Right cardiac atrium (tissue), 5 donors: ENCODE results near the gene THEM4. TPM values are rescaled to one million over a fixed set of nuclear protein-coding genes. Genes with fewer than 3 reads are reported as not detected.
A peak's percentile ranks its signal among the peaks of the same experiment; 100 is the strongest.
"Not testable (repeated sequence)": the region's sequence is repeated elsewhere in the genome, so short reads cannot be mapped to it uniquely, and the experiment has no call there.

Source experiments
- ATAC-seq, 2 donors: fragments of 200-7000 bp; cut with Tn5 transposase; one replicate each; pipeline versions ENCODE4 v1.8.0 to v1.9.1; 2020; ENCODE audit warnings: moderate library complexity in 2 of 2, mild to moderate bottlenecking in 1 of 2
- DNase-seq, 3 donors: peaks; one replicate each; pipeline ENCODE4 v3.0.0-alpha.2; 2020
- H3K27ac ChIP-seq: one replicate; pipeline ENCODE4 v1.5.1; 2013; ENCODE audit warnings: mild to moderate bottlenecking, low read length, control low read depth, moderate library complexity
- H3K27me3 ChIP-seq: one replicate; pipeline ENCODE4 v1.6.1; 2013; ENCODE audit not compliant: control insufficient read depth, insufficient read depth
- H3K4me1 ChIP-seq: one replicate; pipeline ENCODE4 v1.6.1; 2013; ENCODE audit warnings: low read length; ENCODE audit not compliant: control insufficient read depth, insufficient read depth
- H3K4me3 ChIP-seq: one replicate; pipeline ENCODE4 v1.5.1; 2013; ENCODE audit warnings: low read length, control low read depth
- H3K9me3 ChIP-seq: one replicate; pipeline ENCODE4 v1.6.1; 2013; ENCODE audit warnings: low read length; ENCODE audit not compliant: control insufficient read depth
- WGBS: extraction: QIAGEN DNeasy Blood & Tissue Kit; methylation state at CpG from one replicate; pipeline ENCODE4 v1.1.7; 2013; 5-methylcytosine and 5-hydroxymethylcytosine counted together
- intact Hi-C, 4 donors: fragments of 100-400 bp; cut with DNase I; formaldehyde crosslinking; loops; one replicate each; pipeline versions ENCODE4 v1.11.0 to v1.14.0; 2022 to 2023
- polyA plus RNA-seq: library from polyadenylated mRNA; stranded (reverse); fragments of 200-250 nt; gene quantifications from one replicate; pipeline ENCODE4 v1.2.3, GENCODE V29; 2013
- total RNA-seq, 4 donors: library from RNA; stranded (reverse); fragmentation: NEBNext Ultra II Directional; extraction: Animal tissue kit (Norgen Biotek cat#: 25700); gene quantifications; one replicate each; pipeline ENCODE4 v1.2.1, GENCODE V29; 2021
- donor health status: healthy with polysubstance abuse.
- donor health status: DM: no; HTN: yes; CAD: no.
- donor health status: DM: no; HTN: no; CAD: no.
- donor health status: DM: no; HTN: yes; CAD: no; lungs with severe emphysema.
- donor health status: DM: yes; HTN: yes; CAD: no.

THEM4 gene
- total and polyA plus RNA-seq, 5 donors: 18.8 to 27.2 (median 19.1) TPM

GRCh38 chr1:151907363-151908139 is 1.8 kb downstream of the THEM4 start:
- no peaks in the 10 kb centered on the region for H3K9me3 ChIP-seq
- no peak overlapping the region for H3K4me3 ChIP-seq
- H3K27ac ChIP-seq: no peak overlapping the region
- ATAC-seq (no peak), DNase-seq (no peak)
- intact Hi-C loops: no loop called here
- no peaks in the 10 kb centered on the region for H3K4me1 ChIP-seq
- over 99% methylated on average over 9 of the region's 9 CpGs for WGBS
- H3K27me3 ChIP-seq: no peaks in the 10 kb centered on the region

- ATAC-seq, H3K4me3 ChIP-seq, H3K27ac ChIP-seq, H3K9me3 ChIP-seq, intact Hi-C loops, DNase-seq, H3K27me3 ChIP-seq, H3K4me1 ChIP-seq: not testable (repeated sequence)
- WGBS: 99% methylated on average over 14 of the region's 14 CpGs
Observed at GRCh38 chr1:151906324-151906645, 3.0 kb downstream of the THEM4 start.

GRCh38 chr1:151905443-151906323 is 3.6 kb downstream of the THEM4 start:
- H3K4me3 ChIP-seq, H3K4me1 ChIP-seq, H3K9me3 ChIP-seq, H3K27me3 ChIP-seq, ATAC-seq, intact Hi-C loops: not testable (repeated sequence)
- peak in 1 of 3 donors; percentile 68 for DNase-seq
- peak overlapping the region; percentile 4 for H3K27ac ChIP-seq
- WGBS: 73% methylated on average over 22 of the region's 22 CpGs

DNA sequence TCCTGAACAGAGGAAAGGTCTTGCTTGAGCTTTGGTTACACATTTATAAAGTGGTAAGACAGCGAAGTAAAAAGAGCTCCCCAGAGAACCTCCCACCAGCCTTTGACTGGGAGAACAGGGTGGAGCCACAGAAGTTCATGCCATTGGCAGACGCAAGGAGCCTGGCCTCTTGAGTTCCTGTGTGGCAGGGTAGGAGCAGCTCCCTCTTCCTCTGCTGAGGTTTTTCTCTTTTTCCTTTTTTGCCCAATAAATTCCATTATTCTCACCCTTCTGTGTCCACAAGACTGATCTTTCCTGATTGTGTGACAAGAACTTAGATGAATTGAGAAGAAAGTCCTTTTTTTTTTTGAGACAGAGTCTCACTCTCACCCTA is 4.3 kb downstream of the THEM4 start:
- Histone ChIP-seq H3K27ac (no peak overlapping the region), H3K4me1 (no peaks in the 10 kb centered on the region), H3K9me3 (no peaks in the 10 kb centered on the region), H3K27me3 (no peaks in the 10 kb centered on the region), H3K4me3 (no peak overlapping the region)
- intact Hi-C loops: no loop called here
- WGBS: 52% methylated on average over 2 of the region's 2 CpGs
- ATAC-seq (no peak), DNase-seq (peak in 2 of 3 donors; percentile 46 to 61)

DNA sequence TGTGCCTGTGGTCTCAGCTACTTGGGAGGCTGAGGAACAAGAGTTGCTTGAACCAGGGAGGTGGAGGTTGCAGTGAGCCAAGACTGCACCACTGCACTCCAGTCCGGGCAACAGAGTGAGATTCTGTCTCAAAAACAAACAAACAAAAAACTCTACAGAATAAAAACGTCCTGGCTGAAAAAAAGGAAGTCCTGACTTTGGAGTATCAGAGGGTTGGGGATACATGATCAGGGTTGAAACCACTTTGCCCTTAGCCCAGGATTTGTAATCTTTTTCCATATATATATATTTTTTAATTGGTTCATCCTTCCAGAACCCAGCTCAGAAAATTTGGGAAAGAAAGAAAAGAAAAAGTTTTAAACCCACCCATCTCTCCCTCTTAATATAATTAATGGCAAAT is 6.5 kb downstream of the THEM4 start:
- no peaks in the 10 kb centered on the region for H3K27me3 ChIP-seq
- no peaks in the 10 kb centered on the region for H3K9me3 ChIP-seq
- no peak for ATAC-seq
- intact Hi-C loops: no loop called here
- H3K4me3 ChIP-seq: no peak overlapping the region
- DNase-seq: no peak
- no peaks in the 10 kb centered on the region for H3K4me1 ChIP-seq
- WGBS: 63% methylated on average over 2 of the region's 2 CpGs
- no peak overlapping the region for H3K27ac ChIP-seq

GRCh38 chr1:151900804-151901203 is 8.5 kb downstream of the THEM4 start:
- WGBS: 98% methylated on average over 3 of the region's 3 CpGs
- H3K4me1 ChIP-seq, H3K9me3 ChIP-seq, ATAC-seq, DNase-seq, H3K27me3 ChIP-seq, H3K27ac ChIP-seq, H3K4me3 ChIP-seq, intact Hi-C loops: not testable (repeated sequence)

- Histone ChIP-seq H3K27me3 (no peaks in the 10 kb centered on the region), H3K4me3 (no peak overlapping the region), H3K27ac (no peak overlapping the region), H3K4me1 (no peaks in the 10 kb centered on the region), H3K9me3 (no peaks in the 10 kb centered on the region)
- peak in 2 of 3 donors; percentile 65 to 66 for DNase-seq
- intact Hi-C loops: no loop called here
- WGBS: 78% methylated on average over 2 of the region's 2 CpGs
- ATAC-seq: no peak
Observed at GRCh38 chr1:151898519-151898991, 10.8 kb downstream of the THEM4 start.

DNA sequence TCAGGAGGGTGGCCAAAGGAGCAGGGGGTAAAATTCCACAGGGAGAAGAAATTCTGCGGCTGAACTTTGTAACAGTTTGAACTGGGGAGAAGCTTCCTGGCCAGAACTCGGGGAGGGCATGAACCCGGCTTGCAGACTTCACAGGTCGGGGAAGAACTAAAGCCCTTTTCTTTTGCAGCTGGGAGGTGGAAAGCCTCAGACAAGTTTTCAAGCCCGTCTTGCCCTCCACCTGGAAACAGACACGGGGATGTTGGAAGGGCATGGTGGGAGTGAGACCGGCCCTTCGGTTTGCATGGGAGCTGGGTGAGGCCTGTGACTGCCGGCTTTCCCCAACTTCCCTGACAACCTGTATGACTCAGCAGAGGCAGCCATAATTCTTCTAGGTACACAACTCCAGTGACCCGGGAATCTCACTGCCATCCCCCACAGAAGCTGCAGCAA is 11.3 kb downstream of the THEM4 start:
- Histone ChIP-seq H3K27me3 (no peaks in the 10 kb centered on the region), H3K4me1 (no peaks in the 10 kb centered on the region), H3K4me3 (no peak overlapping the region), H3K27ac (no peak overlapping the region), H3K9me3 (no peaks in the 10 kb centered on the region)
- intact Hi-C loops: no loop called here
- no peak for DNase-seq
- WGBS: 86% methylated on average over 10 of the region's 10 CpGs
- no peak for ATAC-seq

DNA sequence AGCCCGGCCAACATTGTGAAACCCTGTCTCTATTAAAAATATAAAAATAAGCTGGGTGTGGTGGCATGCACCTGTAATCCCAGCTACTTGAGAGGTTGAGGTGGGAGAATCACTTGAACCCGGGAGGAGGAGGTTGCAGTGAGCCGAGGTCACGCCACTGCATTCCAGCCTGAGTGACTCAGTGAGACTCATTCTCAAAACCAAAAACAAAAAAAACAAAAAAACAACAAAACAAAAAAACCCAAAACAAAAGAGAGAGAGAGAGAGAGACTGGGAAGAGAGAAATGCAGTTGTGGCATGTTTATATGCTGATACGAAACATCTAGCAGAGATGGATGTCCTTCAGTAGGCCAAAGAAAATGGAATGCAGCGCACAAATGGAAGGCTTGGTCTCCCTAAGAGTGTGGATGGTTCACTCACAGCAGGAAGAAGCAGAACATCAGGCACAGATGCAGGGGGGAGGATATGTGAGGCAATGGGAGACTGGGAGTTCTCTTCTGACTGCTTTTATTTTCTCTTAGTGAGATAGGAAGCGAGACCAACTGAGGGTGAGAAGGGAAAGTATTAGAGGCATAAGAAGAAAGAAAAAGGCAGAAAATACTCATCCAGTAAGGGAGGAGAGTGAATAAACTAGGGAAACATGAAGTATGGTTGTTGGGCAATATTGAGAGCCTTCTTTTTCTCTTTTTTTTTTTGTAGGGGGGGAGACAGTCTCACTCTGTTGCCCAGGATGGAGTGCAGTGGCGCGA is 16.0 kb downstream of the THEM4 start:
- intact Hi-C loops: no loop called here
- Histone ChIP-seq H3K4me3 (no peak overlapping the region), H3K27me3 (no peaks in the 10 kb centered on the region), H3K9me3 (no peaks in the 10 kb centered on the region), H3K27ac (no peak overlapping the region), H3K4me1 (no peaks in the 10 kb centered on the region)
- DNase-seq (no peak), ATAC-seq (no peak)
- WGBS: 88% methylated on average over 9 of the region's 9 CpGs

DNA sequence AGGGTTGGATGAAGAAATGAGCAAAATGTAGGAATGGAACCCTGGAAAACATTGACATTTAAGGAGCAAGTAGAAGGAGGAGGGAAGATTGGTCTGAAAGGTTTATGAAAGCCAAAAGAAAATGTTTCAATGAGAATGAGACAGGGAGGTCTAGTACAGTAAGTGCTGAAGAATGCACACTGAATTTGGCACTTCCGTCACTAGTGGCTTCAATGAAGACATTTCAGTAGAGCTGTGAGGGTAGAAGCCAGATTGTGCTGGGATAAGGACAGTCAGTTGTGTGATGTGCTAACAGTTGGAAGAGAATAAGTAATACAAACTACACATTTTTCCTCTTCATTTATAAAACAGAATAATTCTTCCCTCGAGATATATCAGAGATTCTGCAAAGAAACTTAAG is 17.1 kb downstream of the THEM4 start:
- no peak overlapping the region for H3K27ac ChIP-seq
- no peaks in the 10 kb centered on the region for H3K27me3 ChIP-seq
- no peak overlapping the region for H3K4me3 ChIP-seq
- ATAC-seq: no peak
- DNase-seq: no peak
- H3K9me3 ChIP-seq: no peaks in the 10 kb centered on the region
- WGBS: 89% methylated on average over 2 of the region's 2 CpGs
- intact Hi-C loops: no loop called here
- H3K4me1 ChIP-seq: no peaks in the 10 kb centered on the region

DNA sequence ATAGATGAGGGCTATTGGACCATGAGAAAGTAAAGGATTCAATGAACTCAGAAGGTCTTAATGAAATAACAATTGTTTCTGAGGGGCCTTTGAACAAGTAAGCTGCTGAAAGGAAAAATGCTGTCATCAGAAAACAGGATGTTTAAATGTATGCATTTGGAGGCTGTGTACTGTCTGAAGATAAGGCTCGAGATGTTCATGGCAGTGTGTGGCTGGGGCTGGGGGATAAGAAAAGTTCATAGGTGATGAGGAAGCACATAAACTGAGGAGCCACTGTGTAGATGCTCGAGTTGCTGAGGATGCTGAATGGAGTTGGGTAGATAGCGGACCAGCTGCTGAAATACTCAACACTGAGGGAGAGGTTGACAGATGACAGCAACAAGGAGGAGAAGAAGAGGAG is 17.8 kb downstream of the THEM4 start:
- no peaks in the 10 kb centered on the region for H3K9me3 ChIP-seq
- H3K27ac ChIP-seq: no peak overlapping the region
- no peak overlapping the region for H3K4me3 ChIP-seq
- no peaks in the 10 kb centered on the region for H3K4me1 ChIP-seq
- no peak for DNase-seq
- intact Hi-C loops: no loop called here
- no peaks in the 10 kb centered on the region for H3K27me3 ChIP-seq
- 64% methylated on average over 3 of the region's 3 CpGs for WGBS
- no peak for ATAC-seq
